Tongue (tissue), 2 donors: ENCODE results near the gene PHC2. TPM values are rescaled to one million over a fixed set of nuclear protein-coding genes. Genes with fewer than 3 reads are reported as not detected.
A peak's percentile ranks its signal among the peaks of the same experiment; 100 is the strongest.

Experiments used
- DNase-seq: peaks from one replicate; pipeline ENCODE4 v3.0.0-alpha.2; 2015
- total RNA-seq: library from RNA; depleted of rRNA; stranded (reverse); fragments of >200 nt; gene quantifications from one replicate; pipeline ENCODE4 v1.2.3, GENCODE V29; 2014

The PHC2 gene
- total RNA-seq, 1 donor from 2014 or later, result 75.1 TPM

DNA sequence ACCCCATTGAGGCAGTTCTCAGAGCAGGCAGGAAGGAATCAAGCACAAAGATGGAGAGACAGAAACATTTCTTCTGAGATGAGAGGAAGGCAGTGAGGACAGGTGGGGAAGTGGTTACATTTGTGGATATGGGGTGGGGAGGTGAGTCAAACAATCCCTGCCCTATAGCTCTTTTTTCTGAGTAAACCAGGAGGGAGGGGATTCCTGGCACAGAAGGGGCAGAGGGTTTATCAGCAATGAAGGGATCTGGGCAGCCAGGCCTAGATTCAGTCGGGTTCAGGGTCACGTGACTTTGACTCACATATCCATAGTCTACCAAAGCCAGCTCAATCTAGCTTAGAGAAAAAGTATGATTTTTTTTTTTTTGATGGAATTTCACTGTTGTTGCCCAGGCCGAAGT lies 15.7 kb upstream of the PHC2 start:
- DNase-seq, result no peak

DNA sequence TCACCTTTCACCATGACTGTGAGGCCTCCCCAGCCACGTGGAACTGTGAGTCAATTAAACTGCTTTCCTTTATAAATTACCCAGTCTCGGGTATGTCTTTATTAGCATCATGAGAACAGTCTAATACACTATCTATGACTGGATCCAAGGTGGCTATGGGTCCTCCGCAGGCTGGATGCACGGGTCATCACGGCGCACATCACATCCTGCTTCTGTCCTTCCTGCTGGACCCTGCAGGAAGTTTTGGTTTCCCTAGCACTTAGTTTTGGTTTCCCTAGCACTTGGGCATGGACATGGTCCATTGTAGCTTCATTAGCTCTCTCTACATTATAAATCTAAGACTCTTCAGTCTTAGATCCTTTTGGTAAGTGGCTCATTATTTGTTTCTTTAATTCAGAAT lies 14.2 kb upstream of the PHC2 start:
- DNase-seq, result no peak

- DNase-seq, result peak; percentile 50
Observed at GRCh38 chr1:33443705-33444180, 12.8 kb upstream of the PHC2 start.

GRCh38 chr1:33443080-33443704 lies 12.3 kb upstream of the PHC2 start:
- DNase-seq, result no peak

- DNase-seq, result no peak
Observed at GRCh38 chr1:33442141-33442540, 11.2 kb upstream of the PHC2 start.

- no peak for DNase-seq
Observed at GRCh38 chr1:33441088-33441745, 10.3 kb upstream of the PHC2 start.

GRCh38 chr1:33439662-33440061 lies 8.8 kb upstream of the PHC2 start:
- DNase-seq, result no peak

DNA sequence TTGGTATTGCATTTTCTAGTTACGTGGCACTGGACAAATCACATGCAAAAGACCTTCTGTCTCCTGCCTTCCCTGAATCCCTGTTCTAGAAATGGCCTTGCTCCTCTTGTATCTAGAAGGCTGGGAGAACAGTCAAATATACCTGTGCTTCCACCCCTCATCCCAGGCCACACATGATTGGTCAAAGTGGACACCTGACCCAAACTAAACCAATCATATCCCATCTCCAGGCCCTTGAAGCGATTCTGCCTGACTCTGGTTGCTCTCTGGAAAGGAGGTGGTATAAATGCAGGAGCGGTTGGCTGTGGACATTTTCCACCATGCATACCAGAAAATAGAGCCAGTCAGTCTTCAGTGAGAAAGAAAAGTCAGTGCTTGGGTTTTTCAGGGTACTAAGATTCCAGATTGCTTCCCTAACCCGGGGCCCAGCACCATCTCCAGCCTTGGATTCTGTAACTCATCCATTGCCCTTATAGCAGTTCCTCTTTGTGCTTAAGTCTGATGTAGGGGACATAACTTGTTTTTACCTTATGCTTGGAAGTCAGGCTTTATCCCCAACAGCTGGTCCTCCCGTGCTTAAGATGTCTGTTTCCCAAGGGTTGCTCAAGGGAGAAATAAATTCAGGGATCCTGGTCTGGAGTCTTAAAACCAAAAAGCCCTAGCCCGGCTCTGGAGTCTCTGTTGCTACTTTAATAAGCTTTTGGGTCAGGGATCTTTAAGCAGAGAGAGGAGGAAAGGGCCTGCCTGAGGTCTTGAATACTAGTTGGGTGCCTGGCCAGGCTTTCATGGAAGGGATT lies 7.7 kb upstream of the PHC2 start:
- no peak for DNase-seq

DNA sequence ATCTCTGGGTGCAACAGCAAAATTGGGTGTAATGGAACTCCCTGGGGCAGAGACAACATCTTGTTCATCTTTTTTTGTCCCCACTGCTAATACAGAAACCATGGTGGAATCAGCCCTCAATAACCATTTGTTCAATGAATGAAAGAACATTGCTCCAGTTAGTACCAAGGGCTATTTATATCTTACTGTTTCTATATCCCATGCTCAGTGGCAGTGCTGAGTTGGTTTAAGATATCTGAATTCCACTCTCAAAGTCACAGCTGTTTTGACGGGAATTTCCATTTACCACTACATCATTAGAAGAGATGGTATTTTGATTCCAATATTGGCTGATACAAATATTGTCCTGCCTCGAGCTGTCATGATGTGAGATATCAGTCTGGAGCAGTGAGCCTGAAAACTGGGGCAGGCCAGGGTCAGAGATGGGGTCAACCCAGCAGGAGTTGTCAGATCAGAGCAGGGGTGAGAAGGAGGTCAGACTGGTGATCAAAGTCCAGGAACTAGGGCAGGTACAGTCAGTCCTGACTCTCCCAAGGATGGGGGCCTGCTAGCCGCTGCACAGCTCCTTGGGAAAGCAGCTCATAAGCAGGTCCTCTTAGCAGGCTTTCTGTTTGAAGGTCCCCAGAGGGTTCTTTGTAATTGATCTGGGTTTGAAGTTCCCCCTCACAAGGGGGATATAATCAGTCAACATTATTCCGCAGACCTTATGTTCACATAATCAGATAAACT lies 5.8 kb upstream of the PHC2 start:
- DNase-seq, result no peak

DNA sequence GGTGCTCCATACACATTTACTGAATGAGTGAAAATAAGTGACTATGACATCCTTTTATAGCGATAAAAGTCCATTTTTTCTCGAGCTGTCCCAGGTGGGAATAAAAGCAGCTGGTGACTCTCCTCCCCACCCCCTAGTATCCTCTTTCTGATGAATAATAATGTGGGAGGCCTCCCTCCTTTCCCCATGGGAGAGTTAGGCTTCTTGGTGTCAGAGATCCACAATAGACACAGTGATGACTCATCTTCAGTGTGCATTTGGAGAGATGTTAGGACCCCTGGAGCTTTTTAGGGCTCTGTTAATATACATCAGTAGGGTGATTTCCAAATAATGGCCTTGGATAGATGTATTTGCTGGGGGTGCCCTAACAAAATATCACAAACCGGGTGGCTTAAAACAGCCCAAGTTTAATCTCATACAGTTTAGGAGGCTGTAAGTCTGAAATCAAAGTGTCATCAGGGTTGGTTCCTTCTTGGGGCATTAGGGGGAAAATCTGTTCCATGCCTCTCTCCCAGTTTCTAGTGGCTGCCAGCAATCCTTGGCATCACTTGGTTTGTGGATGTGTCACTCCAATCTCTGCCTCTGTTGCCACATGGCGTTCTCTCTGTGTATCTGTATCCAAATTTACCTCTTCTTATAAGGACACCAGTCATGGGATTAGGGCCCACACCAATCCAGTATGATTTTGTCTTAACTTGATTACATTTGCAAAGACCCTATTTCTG lies 4.4 kb upstream of the PHC2 start:
- no peak for DNase-seq

DNA sequence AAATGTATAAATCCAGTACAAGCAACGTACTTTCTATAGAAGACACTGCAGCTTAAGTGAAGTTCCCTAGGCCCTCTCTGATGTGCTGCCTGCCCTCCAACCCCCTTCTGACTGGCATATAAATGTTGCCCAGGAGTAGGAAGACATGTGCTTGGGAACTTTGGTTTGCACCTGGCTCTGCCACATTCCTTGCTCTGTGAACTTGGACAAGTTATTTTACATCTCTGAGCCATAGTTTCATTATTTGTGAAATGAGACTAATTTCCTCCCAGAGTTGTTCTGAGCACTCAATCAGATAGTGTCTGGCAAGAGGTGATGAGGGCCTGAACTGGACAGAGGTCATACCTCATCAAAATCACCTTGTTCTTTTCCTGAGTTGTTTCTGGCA lies 3.5 kb upstream of the PHC2 start:
- no peak for DNase-seq

GRCh38 chr1:33433509-33434362 lies 2.8 kb upstream of the PHC2 start:
- no peak for DNase-seq

DNA sequence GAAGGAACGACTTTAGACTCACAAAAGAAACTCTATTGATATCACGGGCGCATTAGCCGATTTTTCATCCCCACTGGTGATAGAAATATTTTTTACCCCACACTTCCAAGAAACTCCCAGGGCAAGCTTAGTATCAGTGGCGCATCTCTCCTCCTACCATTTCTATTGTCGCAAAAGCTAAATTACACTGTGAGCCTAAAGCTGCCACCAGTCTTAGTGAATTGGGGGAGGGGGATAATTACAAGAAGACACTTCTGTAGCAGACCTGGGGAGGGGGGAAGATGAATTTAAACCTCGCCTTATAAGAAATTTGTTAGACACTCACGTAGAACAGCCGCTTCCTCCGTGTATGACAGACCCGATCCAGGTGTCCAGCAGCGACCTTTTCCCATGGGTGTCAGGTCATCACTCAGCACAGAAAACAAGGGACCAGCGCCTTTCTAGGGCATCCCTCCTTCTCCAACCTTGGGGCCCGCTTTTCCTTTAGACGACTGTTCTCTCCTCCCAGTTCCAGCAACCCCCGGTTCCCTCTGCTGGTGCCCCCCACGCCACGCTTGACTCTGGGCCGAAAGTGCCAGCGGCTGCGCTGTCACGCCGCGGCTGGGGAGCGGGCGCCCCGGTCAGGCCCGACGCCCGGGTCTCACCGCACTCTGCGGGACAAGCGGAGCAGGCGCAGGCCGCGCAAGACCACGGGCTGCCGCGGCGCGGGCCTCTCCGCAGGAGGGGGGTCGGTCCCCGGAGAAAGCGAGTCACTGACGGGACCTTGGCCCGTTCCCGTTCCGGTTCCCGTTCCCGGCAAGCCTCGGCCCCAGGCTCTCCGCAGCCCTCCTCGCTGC lies 821 bp downstream of the PHC2 start:
- peak; percentile 41 for DNase-seq

DNA sequence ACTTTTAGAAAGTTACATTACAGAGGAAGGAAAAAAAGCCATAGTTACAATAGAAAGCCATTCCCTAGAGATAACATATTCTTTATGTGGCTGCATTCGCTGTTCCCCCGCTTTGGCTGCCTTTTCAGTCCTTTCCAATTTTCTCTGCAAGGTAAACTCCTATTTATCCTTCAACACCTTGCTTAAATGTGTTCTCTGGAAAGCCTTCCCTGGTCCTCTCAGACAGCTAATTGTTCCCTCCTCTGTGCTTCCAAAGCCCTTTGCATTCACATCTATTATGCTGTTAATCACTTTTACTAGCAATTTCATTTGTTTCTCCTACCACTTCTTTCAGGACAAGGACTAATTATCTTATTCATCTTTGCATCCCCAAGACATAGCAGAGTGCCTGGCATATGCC lies 1.6 kb downstream of the PHC2 start:
- DNase-seq, result no peak

GRCh38 chr1:33428661-33429060 lies 2.2 kb downstream of the PHC2 start:
- no peak for DNase-seq

DNA sequence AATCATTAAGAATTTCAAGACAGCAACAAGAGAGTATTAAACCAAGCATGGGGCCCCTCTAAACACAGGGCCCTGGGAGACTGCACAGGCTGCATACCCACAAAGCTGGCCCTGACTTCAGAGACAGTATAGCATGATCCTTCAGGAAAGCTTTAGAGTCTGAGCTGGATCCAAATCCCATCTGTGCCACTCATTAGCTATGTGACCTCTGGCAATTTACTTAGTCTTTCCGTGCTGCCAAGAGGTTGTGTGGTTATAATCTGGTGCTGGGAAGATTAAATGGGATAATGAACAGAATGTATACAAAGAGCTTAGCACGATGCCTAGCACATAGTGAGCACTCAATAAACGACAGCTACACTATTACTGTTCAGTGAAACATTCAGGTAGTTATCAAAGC lies 4.0 kb downstream of the PHC2 start:
- no peak for DNase-seq

DNA sequence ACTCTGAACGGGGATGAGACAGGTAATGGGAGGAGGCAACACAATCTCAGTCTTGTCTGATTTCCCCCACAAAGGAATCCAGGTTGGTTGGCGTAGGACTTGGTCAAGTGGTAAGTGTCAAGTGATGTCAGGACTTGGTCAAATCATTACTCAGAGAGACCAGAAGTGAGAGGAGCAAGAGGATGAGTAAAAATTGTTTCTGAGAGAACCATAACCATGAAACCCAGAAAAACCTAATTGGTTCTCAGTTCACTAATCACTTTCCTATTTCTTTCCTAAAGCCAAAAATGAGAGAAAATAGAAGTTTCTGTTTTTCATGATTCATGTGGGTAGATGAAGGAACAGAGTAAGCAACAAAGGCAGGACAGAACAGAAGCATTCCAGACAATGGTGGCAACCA lies 5.0 kb downstream of the PHC2 start:
- no peak for DNase-seq

- no peak for DNase-seq
Observed at GRCh38 chr1:33424610-33425009, 6.3 kb downstream of the PHC2 start.

DNA sequence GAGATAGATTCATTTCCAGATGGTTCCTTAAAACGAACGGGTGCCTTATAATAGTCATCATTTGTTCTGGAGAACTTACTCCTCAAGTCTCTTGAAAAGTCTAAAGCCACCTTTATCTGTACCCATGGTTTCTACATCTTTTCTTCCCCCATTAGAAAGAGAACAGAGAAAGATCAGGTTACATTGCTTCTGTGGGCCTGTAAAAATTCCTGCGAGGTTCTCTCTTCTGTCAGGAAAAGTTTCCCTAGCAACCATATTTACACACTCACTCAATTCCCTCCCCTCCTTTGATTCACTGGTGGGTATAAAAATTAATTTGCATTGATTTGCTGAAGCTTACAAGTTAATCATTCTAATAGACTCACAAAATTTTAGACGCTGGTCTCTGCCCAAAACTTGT lies 6.7 kb downstream of the PHC2 start:
- no peak for DNase-seq
